OCI-LY3 (cell line): ENCODE results near the gene EDN1.

Source experiments
- H2AFZ ChIP-seq: fragments of 200-600, 300-600 bp; shearing (Covaris generic); 2 replicates; pipeline ENCODE4 v1.6.0; 2014; ENCODE audit warnings: antibody characterized with exemption, low read depth, low read length
- H3K27ac ChIP-seq: fragments of 200-600, 300-600 bp; sonication (generic); 2 replicates; pipeline ENCODE4 v1.5.1; 2014; ENCODE audit warnings: mild to moderate bottlenecking, low read length, moderate library complexity, mixed read lengths
- H3K27me3 ChIP-seq: fragments of 200-600, 300-600 bp; sonication (generic); 2 replicates; pipeline ENCODE4 v1.6.1; 2014; ENCODE audit warnings: low read depth, low read length, mixed read lengths
- H3K36me3 ChIP-seq: fragments of 200-600, 300-600 bp; sonication (generic); replicated peaks from 2 replicates; pipeline ENCODE3; 2014; ENCODE audit warnings: low read depth, low read length, mixed read lengths
- H3K4me1 ChIP-seq: fragments of 300-600, 200-600 bp; sonication (generic); 2 replicates; pipeline ENCODE4 v1.6.1; 2014; ENCODE audit warnings: low read length, mixed read lengths
- H3K4me2 ChIP-seq: fragments of 200-600, 300-600 bp; sonication (generic); 2 replicates; pipeline ENCODE4 v1.6.1; 2014; ENCODE audit warnings: low read length, mixed read lengths
- H3K4me3 ChIP-seq: fragments of 300-600, 200-600 bp; sonication (generic); 2 replicates; pipeline ENCODE4 v1.5.1; 2014; ENCODE audit warnings: antibody characterized with exemption, mild to moderate bottlenecking, low read length, moderate library complexity
- H3K79me2 ChIP-seq: fragments of 300-600, 200-600 bp; shearing (Covaris generic); 2 replicates; pipeline ENCODE4 v1.6.1; 2014; ENCODE audit warnings: mild to moderate bottlenecking, low read length, mixed read lengths
- H3K9ac ChIP-seq: fragments of 300-600, 200-600 bp; shearing (Covaris generic); 2 replicates; pipeline ENCODE4 v1.6.0; 2014; ENCODE audit warnings: mild to moderate bottlenecking, low read length, moderate library complexity
- H3K9me3 ChIP-seq: fragments of 200-600, 300-600 bp; shearing (Covaris generic); 2 replicates; pipeline ENCODE4 v1.6.1; 2014; ENCODE audit warnings: low read length, mixed read lengths; ENCODE audit not compliant: insufficient read depth
- H4K20me1 ChIP-seq: fragments of 200-600, 300-600 bp; sonication (generic); 2 replicates; pipeline ENCODE4 v1.6.1; 2016; ENCODE audit warnings: low read length, mixed read lengths; ENCODE audit not compliant: insufficient read depth
- EZH2phosphoT487 ChIP-seq: fragments of 200-600 bp; shearing (Covaris generic); IDR thresholded peaks from 2 replicates; pipeline ENCODE4 v1.6.1; 2018; ENCODE audit warnings: antibody characterized with exemption, mixed run types, low read depth
- TF ChIP-seq, protein P1 (sequence below): fragments of 200-600, 300-600 bp; sonication (generic); IDR thresholded peaks from 2 replicates; pipeline ENCODE4 v1.5.1; 2014; ENCODE audit warnings: antibody characterized with exemption, low read length, low read depth

The EDN1 gene

DNA sequence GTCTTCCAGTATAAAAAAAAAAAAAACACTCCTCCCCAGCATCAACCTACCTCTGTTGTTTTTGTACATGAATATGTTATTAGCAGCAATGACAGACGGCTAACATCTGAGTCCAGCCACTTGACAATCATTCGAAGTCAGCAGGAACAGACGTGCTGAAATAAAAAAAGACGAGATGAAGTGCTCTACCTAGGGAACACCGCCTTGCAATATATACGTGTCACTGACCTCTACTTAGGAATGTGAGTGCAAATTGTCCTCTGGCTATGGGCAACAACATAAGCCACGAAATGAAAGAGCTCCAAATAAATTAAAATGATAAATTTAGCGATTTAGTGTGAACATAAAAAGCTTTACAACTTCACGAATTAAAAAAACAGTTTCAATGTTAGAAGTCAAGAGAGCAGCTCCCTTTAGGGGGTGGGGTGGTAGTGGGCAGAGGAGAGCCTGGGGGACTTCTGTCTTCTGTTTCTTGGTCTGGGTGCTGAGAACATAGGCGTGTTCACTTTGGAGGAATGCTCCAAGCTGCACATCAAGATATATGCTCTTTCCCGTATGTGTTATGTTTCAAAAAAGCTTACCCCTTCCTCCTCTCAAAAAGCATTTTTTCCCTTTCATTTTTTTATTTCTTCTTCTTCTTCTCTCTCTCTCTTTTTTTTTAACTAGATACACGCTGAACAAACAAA lies 23.3 kb downstream of the EDN1 start:
- no peak overlapping the region for H3K4me2 ChIP-seq
- no peaks in the 10 kb centered on the region for H3K9me3 ChIP-seq
- no peak overlapping the region for H3K4me3 ChIP-seq
- TF ChIP-seq EZH2phosphoT487: no peak
- TF ChIP-seq, protein P1, sequence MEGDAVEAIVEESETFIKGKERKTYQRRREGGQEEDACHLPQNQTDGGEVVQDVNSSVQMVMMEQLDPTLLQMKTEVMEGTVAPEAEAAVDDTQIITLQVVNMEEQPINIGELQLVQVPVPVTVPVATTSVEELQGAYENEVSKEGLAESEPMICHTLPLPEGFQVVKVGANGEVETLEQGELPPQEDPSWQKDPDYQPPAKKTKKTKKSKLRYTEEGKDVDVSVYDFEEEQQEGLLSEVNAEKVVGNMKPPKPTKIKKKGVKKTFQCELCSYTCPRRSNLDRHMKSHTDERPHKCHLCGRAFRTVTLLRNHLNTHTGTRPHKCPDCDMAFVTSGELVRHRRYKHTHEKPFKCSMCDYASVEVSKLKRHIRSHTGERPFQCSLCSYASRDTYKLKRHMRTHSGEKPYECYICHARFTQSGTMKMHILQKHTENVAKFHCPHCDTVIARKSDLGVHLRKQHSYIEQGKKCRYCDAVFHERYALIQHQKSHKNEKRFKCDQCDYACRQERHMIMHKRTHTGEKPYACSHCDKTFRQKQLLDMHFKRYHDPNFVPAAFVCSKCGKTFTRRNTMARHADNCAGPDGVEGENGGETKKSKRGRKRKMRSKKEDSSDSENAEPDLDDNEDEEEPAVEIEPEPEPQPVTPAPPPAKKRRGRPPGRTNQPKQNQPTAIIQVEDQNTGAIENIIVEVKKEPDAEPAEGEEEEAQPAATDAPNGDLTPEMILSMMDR: no peak
- H3K36me3 ChIP-seq: no peaks in the 10 kb centered on the region
- no peak overlapping the region for H3K27ac ChIP-seq
- no peaks in the 10 kb centered on the region for H3K79me2 ChIP-seq
- H2AFZ ChIP-seq: no peak overlapping the region
- no peak overlapping the region for H3K9ac ChIP-seq
- no peaks in the 10 kb centered on the region for H4K20me1 ChIP-seq
- no peaks in the 10 kb centered on the region for H3K4me1 ChIP-seq
- H3K27me3 ChIP-seq: peaks cover 6% of the 10 kb centered on the region; the same call in 1 of the 2 replicates

DNA sequence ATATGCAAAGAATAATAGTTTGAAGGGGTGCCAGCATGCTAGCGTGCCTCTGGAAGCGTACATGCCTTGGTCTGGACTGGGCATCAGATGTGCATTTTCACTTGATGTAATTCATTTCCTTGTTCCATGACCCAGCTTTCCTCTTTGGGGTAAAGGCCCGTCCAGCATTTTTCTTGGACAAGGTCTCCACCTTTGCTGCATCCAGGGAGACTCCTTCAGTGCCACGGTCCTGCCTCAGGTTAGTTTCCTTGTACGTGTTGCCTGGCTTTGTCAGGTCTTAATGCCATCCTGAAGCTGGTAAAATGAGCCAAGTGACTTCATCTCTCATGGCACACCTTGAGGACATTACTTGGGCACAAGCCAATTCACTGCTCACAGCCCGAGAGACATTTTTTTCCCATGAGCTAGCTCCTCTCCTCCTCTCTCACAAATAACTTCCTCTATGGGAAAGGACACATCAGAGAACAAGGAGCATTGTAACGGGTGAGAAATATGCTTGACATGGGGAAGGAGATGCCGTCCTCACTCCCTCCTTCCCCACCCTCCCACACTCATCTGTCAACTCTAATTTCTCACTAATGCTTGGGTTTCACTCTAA lies 23.9 kb downstream of the EDN1 start:
- H3K79me2 ChIP-seq: no peaks in the 10 kb centered on the region
- H3K27me3 ChIP-seq: peaks cover 6% of the 10 kb centered on the region; the same call in 1 of the 2 replicates
- no peak overlapping the region for H3K27ac ChIP-seq
- no peaks in the 10 kb centered on the region for H3K9me3 ChIP-seq
- no peak overlapping the region for H3K9ac ChIP-seq
- no peaks in the 10 kb centered on the region for H4K20me1 ChIP-seq
- no peak overlapping the region for H3K4me2 ChIP-seq
- TF ChIP-seq, protein P1: no peak
- H3K4me1 ChIP-seq: no peaks in the 10 kb centered on the region
- no peak overlapping the region for H3K4me3 ChIP-seq
- no peaks in the 10 kb centered on the region for H3K36me3 ChIP-seq
- no peak overlapping the region for H2AFZ ChIP-seq

DNA sequence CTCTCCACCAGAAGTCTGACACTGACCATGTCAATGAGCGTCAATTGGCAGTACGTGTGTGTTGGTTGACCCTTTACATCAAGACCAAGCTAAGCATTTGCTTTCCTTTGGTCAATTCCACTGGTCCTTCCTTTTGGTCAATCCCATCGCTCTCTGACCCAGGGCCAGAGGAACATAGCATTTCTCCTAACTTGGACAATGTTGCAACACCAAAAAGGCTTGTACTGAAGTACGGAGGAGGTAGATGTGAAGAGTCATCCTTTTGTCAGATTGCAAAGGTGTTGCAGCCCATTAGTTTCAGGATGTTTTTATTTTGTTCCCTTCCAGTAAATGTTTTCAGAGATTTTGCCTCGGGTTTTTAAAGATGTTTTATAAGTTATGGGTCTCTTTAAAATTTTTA lies 24.6 kb downstream of the EDN1 start:
- Histone ChIP-seq H2AFZ (no peak overlapping the region), H3K79me2 (no peaks in the 10 kb centered on the region), H3K9ac (no peak overlapping the region), H3K4me2 (no peak overlapping the region), H3K36me3 (no peaks in the 10 kb centered on the region), H4K20me1 (no peaks in the 10 kb centered on the region), H3K27ac (no peak overlapping the region), H3K4me1 (no peaks in the 10 kb centered on the region), H3K9me3 (no peaks in the 10 kb centered on the region), H3K27me3 (peaks cover 6% of the 10 kb centered on the region; the same call in 1 of the 2 replicates), H3K4me3 (no peak overlapping the region)
- TF ChIP-seq, protein P1: no peak

GRCh38 chr6:12315292-12316081 lies 25.3 kb downstream of the EDN1 start:
- Histone ChIP-seq H3K4me1 (no peaks in the 10 kb centered on the region), H3K36me3 (no peaks in the 10 kb centered on the region), H3K79me2 (no peaks in the 10 kb centered on the region), H3K9me3 (no peaks in the 10 kb centered on the region), H3K4me3 (no peak overlapping the region), H3K9ac (no peak overlapping the region), H3K4me2 (no peak overlapping the region), H3K27ac (no peak overlapping the region), H3K27me3 (peaks cover 6% of the 10 kb centered on the region; the same call in 1 of the 2 replicates), H4K20me1 (no peaks in the 10 kb centered on the region), H2AFZ (no peak overlapping the region)
- no peak for TF ChIP-seq EZH2phosphoT487
- TF ChIP-seq, protein P1: no peak
